Fibroblast of the aortic adventitia (primary cell): Measurements from ENCODE around the gene RBAK. TPM values are rescaled to one million over a fixed set of nuclear protein-coding genes. Genes with fewer than 3 reads are reported as not detected.
"Not testable (repeated sequence)": the region's sequence is repeated elsewhere in the genome, so short reads cannot be mapped to it uniquely, and the experiment has no call there.

Experiments
- DNase-seq: peaks from one replicate; pipeline ENCODE4 v3.0.0-alpha.2; 2010; ENCODE audit warnings: low read depth
- H3K4me3 ChIP-seq: 2 replicates; pipeline ENCODE4 v1.5.1; 2011; ENCODE audit warnings: low read depth, mild to moderate bottlenecking, control low read depth, low read length, moderate library complexity
- total RNA-seq: library from RNA; depleted of rRNA; stranded (reverse); fragments of >200 nt; gene quantifications from 2 replicates; pipeline ENCODE4 v1.2.3, GENCODE V29; 2012; ENCODE audit warnings: low replicate concordance
- TF ChIP-seq, protein P1 (sequence below): IDR thresholded peaks from 2 replicates; pipeline ENCODE4 v1.5.1; 2011; ENCODE audit warnings: mild to moderate bottlenecking, low read length, control low read depth, inconsistent platforms; ENCODE audit not compliant: insufficient read depth

RBAK gene
- total RNA-seq, 1 donor, result 9.1 TPM

GRCh38 chr7:5035276-5035675 lies 10.4 kb upstream of the RBAK start:
- TF ChIP-seq, protein P1, sequence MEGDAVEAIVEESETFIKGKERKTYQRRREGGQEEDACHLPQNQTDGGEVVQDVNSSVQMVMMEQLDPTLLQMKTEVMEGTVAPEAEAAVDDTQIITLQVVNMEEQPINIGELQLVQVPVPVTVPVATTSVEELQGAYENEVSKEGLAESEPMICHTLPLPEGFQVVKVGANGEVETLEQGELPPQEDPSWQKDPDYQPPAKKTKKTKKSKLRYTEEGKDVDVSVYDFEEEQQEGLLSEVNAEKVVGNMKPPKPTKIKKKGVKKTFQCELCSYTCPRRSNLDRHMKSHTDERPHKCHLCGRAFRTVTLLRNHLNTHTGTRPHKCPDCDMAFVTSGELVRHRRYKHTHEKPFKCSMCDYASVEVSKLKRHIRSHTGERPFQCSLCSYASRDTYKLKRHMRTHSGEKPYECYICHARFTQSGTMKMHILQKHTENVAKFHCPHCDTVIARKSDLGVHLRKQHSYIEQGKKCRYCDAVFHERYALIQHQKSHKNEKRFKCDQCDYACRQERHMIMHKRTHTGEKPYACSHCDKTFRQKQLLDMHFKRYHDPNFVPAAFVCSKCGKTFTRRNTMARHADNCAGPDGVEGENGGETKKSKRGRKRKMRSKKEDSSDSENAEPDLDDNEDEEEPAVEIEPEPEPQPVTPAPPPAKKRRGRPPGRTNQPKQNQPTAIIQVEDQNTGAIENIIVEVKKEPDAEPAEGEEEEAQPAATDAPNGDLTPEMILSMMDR, result no peak
- no peak for DNase-seq
- H3K4me3 ChIP-seq, result no peak overlapping the region

DNA sequence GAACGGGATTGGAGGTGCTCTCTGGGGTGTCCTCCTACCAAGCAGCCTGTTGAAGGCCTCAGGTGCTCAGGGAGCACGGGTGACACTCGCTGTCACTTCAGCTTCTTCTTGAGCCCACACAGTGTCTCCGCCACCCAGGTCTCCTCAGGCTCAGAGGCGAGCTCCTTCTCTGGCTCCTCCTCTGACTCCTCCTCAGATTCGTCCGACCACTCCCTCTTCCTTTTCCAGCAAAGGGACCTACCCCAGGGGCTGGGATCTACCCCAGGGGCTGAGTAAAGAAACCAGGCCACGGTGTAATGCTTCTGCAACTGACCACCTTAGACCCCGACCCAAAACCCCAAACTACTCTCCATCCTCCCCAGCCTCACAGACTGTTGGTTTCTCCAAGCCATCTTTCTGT lies 9.2 kb upstream of the RBAK start:
- TF ChIP-seq, protein P1, result no peak
- DNase-seq, result no peak

DNA sequence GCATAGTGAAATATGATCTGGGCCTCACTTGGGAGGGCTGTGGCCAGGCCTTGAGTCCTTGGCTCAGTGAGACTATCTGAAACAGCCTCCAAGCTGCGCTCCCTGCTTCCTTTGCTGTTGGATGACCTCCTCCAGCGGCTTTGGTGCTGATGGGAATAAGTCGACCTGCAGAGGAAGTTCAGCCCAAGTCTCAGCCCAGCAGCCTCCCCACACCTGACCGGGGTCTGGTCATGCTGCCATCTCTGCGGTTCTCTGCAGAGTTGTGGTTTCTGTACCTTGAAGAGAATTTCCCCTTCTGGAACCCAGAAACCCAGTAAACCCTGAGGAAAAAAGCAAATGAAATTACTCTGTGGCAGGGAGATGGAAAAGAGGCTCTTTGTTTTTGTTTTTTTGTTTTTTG lies 4.6 kb upstream of the RBAK start:
- TF ChIP-seq, protein P1, result no peak
- DNase-seq, result no peak
- no peak overlapping the region for H3K4me3 ChIP-seq

More for the DNA sequence above, 9.2 kb upstream of the RBAK start:
- H3K4me3 ChIP-seq, result no peak overlapping the region

DNA sequence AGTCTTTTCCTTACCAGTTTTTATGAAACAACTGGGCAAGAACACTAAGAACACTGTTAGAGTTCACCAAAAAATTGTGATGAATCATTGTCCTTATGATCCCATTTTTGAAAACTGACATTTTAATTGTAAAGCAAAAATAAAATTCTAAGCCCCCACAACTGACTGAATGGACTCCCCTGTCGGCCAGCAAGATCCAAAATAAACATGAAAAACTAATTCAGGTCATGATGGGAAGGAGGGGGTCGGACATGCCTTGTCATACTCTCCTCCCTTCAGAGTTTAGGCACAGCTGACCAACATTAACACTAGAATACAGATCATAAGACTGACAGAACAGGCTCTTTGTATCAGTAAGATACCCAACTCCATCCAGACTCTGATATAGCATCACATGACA lies 2.0 kb upstream of the RBAK start:
- no peak overlapping the region for H3K4me3 ChIP-seq
- TF ChIP-seq, protein P1, result no peak
- DNase-seq, result no peak

DNA sequence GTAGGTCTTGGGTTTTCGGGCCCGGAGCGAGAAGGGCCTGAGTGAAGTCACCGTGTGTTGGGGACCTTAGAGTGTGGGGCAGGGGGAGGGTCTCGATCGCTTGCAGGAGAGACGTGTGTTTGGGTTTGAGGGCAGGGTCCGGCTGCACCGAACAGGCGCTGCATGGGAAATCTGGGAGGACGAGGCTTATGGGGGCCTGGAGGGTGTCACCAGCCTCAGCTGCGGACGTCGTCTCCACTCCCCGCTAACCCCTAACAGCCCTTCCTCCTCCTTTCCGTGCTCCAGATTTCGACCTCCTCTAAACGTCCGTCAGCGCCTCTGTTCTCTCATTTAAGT lies 705 bp downstream of the RBAK start:
- peak overlapping the region; percentile 79 for H3K4me3 ChIP-seq
- DNase-seq, result peak; percentile 7

DNA sequence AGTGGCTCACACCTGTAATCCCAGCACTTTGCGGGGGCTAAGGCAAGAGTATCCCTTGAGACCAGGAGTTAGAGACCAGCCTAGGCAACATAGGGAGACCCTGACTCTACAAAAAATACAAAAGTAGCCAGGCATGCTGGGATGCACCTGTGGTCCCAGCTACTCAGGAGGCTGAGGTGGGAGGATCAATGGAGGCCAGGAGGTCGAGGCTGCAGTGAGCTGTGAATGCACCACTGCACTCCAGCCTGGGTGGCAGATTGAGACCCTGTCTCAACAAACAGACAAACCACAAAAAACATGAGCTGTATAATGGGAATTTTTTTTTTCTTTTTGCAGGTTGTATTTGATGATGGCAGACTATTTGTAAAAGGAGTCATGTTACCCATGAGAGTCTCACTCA lies 1.5 kb downstream of the RBAK start:
- not testable (repeated sequence) for DNase-seq
- peak overlapping the region; percentile 25 for H3K4me3 ChIP-seq

DNA sequence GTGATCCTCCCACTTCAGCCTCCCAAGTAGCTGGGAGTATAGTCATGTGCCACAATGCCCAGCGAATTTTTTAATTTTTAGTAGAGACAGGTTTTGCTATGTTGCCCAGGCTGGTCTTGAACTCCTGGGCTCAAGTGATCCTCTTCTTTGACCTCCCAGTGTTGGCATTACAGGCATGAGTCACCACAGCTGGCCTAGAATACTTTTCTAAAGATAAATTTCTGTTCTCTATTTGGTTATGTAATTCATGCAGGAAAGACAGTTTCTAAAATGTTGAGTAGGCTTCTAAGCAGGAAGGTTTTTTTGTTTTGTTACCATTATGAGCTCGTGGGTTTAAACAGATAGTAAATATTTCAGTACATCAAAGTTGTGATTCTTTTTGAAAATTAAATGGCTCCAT lies 5.0 kb downstream of the RBAK start:
- TF ChIP-seq, protein P1, result no peak
- no peak for DNase-seq
- H3K4me3 ChIP-seq, result no peak overlapping the region

DNA sequence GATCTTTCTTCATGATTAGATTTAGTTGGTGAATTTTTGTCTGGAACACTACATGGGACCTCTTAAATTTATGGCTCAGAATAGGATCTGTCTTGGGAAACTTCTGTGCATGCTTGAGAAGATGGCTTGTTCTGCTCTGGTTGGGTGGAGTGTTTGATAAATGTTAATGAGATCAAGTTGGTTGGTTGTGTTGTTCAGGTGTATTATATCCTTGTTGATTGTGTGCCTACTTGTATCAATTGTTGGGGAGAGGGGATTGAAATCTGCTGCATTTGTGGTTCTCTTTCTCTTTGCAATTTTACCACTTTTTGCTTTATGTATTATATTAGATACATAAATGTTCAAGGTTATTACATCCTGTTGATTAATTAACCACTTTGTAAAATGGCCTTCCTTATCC lies 6.1 kb downstream of the RBAK start:
- not testable (repeated sequence) for H3K4me3 ChIP-seq, DNase-seq

- TF ChIP-seq, protein P1, result no peak
Measured at GRCh38 chr7:5053175-5053574, 7.5 kb downstream of the RBAK start.

More at GRCh38 chr7:5053175-5053574, 7.5 kb downstream of the RBAK start:
- no peak for DNase-seq
- no peak overlapping the region for H3K4me3 ChIP-seq
